HEK293T (cell line): Measurements from ENCODE around the gene RAB10.

ENCODE experiments used
- CTCF ChIA-PET: fragments of 350-600 bp; formaldehyde crosslinking; extraction: SDS; loops from one replicate; lab custom pipeline; 2021; ENCODE audit warnings: antibody characterized with exemption, inconsistent platforms; lab: Yijun Ruan, JAX
- POLR2A ChIA-PET: fragments of 350-600 bp; formaldehyde crosslinking; extraction: SDS; loops from one replicate; lab custom pipeline; 2020; ENCODE audit warnings: antibody characterized with exemption, inconsistent platforms; lab: Yijun Ruan, JAX
- DNase-seq: peaks from one replicate; pipeline ENCODE4 v3.0.0; 2012; ENCODE audit warnings: mixed read lengths; ENCODE audit errors: extremely low spot score
- ARNT ChIP-seq: fragments of 450-650 bp; IDR thresholded peaks from 2 replicates; pipeline ENCODE4 v1.6.1; 2017; ENCODE audit warnings: mild to moderate bottlenecking
- BHLHE40 ChIP-seq: fragments of 450-650 bp; IDR thresholded peaks from 2 replicates; pipeline ENCODE4 v1.6.1; 2016; ENCODE audit warnings: mild to moderate bottlenecking, moderate library complexity, borderline replicate concordance
- CTBP1 ChIP-seq: fragments of 450-650 bp; IDR thresholded peaks from 2 replicates; pipeline ENCODE4 v1.6.1; 2016; ENCODE audit warnings: borderline replicate concordance
- ELF4 ChIP-seq: fragments of 450-650 bp; IDR thresholded peaks from 2 replicates; pipeline ENCODE4 v1.6.1; 2017; ENCODE audit warnings: antibody characterized with exemption
- FOXA1 ChIP-seq: fragments of 450-650 bp; IDR thresholded peaks from 2 replicates; pipeline ENCODE4 v1.6.1; 2016; ENCODE audit warnings: mild to moderate bottlenecking
- FOXK2 ChIP-seq: fragments of 450-650 bp; IDR thresholded peaks from 2 replicates; pipeline ENCODE4 v1.6.1; 2016; ENCODE audit warnings: mild to moderate bottlenecking
- FOXM1 ChIP-seq: fragments of 450-650 bp; IDR thresholded peaks from 2 replicates; pipeline ENCODE4 v1.6.1; 2017; ENCODE audit warnings: mild to moderate bottlenecking, borderline replicate concordance
- HDGF ChIP-seq: fragments of 450-650 bp; IDR thresholded peaks from 2 replicates; pipeline ENCODE4 v1.6.1; 2017; ENCODE audit warnings: antibody characterized with exemption, borderline replicate concordance
- L3MBTL2 ChIP-seq: fragments of 450-650 bp; conservative IDR thresholded peaks from 2 replicates; pipeline ENCODE4 v1.6.1; 2016; ENCODE audit warnings: mild to moderate bottlenecking
- LEF1 ChIP-seq: fragments of 450-650 bp; IDR thresholded peaks from 2 replicates; pipeline ENCODE4 v1.6.1; 2017; ENCODE audit warnings: mild to moderate bottlenecking, borderline replicate concordance
- NFRKB ChIP-seq: fragments of 450-650 bp; IDR thresholded peaks from 2 replicates; pipeline ENCODE4 v1.6.1; 2016; ENCODE audit warnings: mild to moderate bottlenecking, moderate library complexity
- PKNOX1 ChIP-seq: fragments of 450-650 bp; IDR thresholded peaks from 2 replicates; pipeline ENCODE4 v1.6.1; 2016
- SP1 ChIP-seq: fragments of 450-650 bp; IDR thresholded peaks from 2 replicates; pipeline ENCODE4 v1.6.1; 2017
- SUZ12 ChIP-seq: fragments of 450-650 bp; IDR thresholded peaks from 2 replicates; pipeline ENCODE4 v1.6.1; 2016; ENCODE audit warnings: mild to moderate bottlenecking
- TARDBP ChIP-seq: fragments of 450-650 bp; IDR thresholded peaks from 2 replicates; pipeline ENCODE4 v1.6.1; 2016
- ZNF384 ChIP-seq: fragments of 450-650 bp; IDR thresholded peaks from 2 replicates; pipeline ENCODE4 v1.6.1; 2016

Gene RAB10

GRCh38 chr2:26179446-26179913 lies 145.6 kb downstream of the RAB10 start:
- TF ChIP-seq ZNF384 (no peak), SP1 (no peak), BHLHE40 (no peak), SUZ12 (no peak), LEF1 (no peak), TARDBP (no peak), ELF4 (no peak), L3MBTL2 (no peak), CTBP1 (no peak), NFRKB (no peak), FOXM1 (no peak), FOXA1 (no peak), ARNT (no peak), HDGF (no peak), PKNOX1 (no peak), FOXK2 (no peak)
- DNase-seq = no peak
- POLR2A ChIA-PET = no interaction called here
- CTCF ChIA-PET = no interaction called here

- no peak for TF ChIP-seq ARNT
- no peak for TF ChIP-seq L3MBTL2
- TF ChIP-seq ZNF384 = no peak
- TF ChIP-seq PKNOX1 = no peak
- ChIA-PET CTCF (no interaction called here), POLR2A (no interaction called here)
- DNase-seq = no peak
Observed at GRCh38 chr2:26182441-26182840, 148.6 kb downstream of the RAB10 start.

GRCh38 chr2:26182887-26183630 lies 149.2 kb downstream of the RAB10 start:
- CTCF ChIA-PET = no interaction called here

GRCh38 chr2:26184121-26184520 lies 150.2 kb downstream of the RAB10 start:
- CTCF ChIA-PET = no interaction called here
- TF ChIP-seq FOXK2 (no peak), ZNF384 (no peak), ARNT (no peak), L3MBTL2 (no peak)
- no peak for DNase-seq
- POLR2A ChIA-PET = no interaction called here

More at GRCh38 chr2:26182887-26183630, 149.2 kb downstream of the RAB10 start:
- POLR2A ChIA-PET = no interaction called here
- no peak for TF ChIP-seq SP1
- no peak for DNase-seq

- CTCF ChIA-PET = no interaction called here
- POLR2A ChIA-PET = no interaction called here
- no peak for DNase-seq
- no peak for TF ChIP-seq BHLHE40
- TF ChIP-seq FOXK2 = no peak
- no peak for TF ChIP-seq FOXM1
- TF ChIP-seq ARNT = no peak
- no peak for TF ChIP-seq ELF4
- no peak for TF ChIP-seq TARDBP
- TF ChIP-seq LEF1 = no peak
- no peak for TF ChIP-seq SUZ12
- no peak for TF ChIP-seq SP1
- no peak for TF ChIP-seq PKNOX1
- TF ChIP-seq CTBP1 = no peak
- TF ChIP-seq L3MBTL2 = no peak
- no peak for TF ChIP-seq NFRKB
- no peak for TF ChIP-seq HDGF
- TF ChIP-seq ZNF384 = no peak
- TF ChIP-seq FOXA1 = no peak
Observed at GRCh38 chr2:26184555-26185303, 150.8 kb downstream of the RAB10 start.

- DNase-seq = no peak
- ChIA-PET POLR2A (no interaction called here), CTCF (interaction anchor here (0.6 kb wide), 1 partner anchor 486 kb away, joined by 3 read pairs; no protein-coding TSS in a partner anchor)
- TF ChIP-seq BHLHE40 (no peak), ELF4 (no peak), L3MBTL2 (no peak), SP1 (no peak), TARDBP (no peak), PKNOX1 (no peak), CTBP1 (no peak), SUZ12 (no peak), FOXM1 (no peak), LEF1 (no peak), HDGF (no peak), ARNT (no peak), FOXA1 (no peak), NFRKB (no peak), FOXK2 (no peak)
Observed at GRCh38 chr2:26185304-26185928, 151.5 kb downstream of the RAB10 start.
